H1 (cell line): ENCODE results near the gene USP12. TPM values are rescaled to one million over a fixed set of nuclear protein-coding genes. Genes with fewer than 3 reads are reported as not detected.

ENCODE experiments used
- CTCF ChIA-PET: fragments of 300-600 bp; sonication (Branson Sonifier 250); formaldehyde crosslinking; loops from one replicate; lab custom pipeline; 2021; ENCODE audit not compliant: partially characterized antibody; lab: Charles Lee
- POLR2A ChIA-PET: fragments of 300-600 bp; sonication (Branson Sonifier 250); formaldehyde crosslinking; loops from one replicate; lab custom pipeline; 2021; ENCODE audit warnings: inconsistent platforms; ENCODE audit not compliant: partially characterized antibody; lab: Charles Lee
- DNase-seq, 2 experiments: peaks; one replicate each; pipeline versions ENCODE4 v3.0.0 to v3.0.0-alpha.2; 2010 to 2022; ENCODE audit warnings: low spot score in 2 of 2, low read depth in 1 of 2, mixed read lengths in 1 of 2
- FAIRE-seq: peaks from 2 replicates; lab custom pipeline; 2011; peaks lifted over from hg19 to GRCh38; lab: Jason Lieb, UNC
- H2AFZ ChIP-seq: 2 replicates; pipeline ENCODE4 v1.8.1; 2012; ENCODE audit warnings: low read length, inconsistent platforms
- H2AK5ac ChIP-seq: 2 replicates; pipeline ENCODE4 v1.6.1; 2013; ENCODE audit warnings: low read depth, low read length
- H2BK120ac ChIP-seq: replicated peaks from 2 replicates; pipeline ENCODE3; 2013; ENCODE audit warnings: low read depth, low read length, inconsistent platforms
- H2BK12ac ChIP-seq: 2 replicates; pipeline ENCODE4 v1.6.1; 2013; ENCODE audit warnings: low read depth, low read length
- H2BK15ac ChIP-seq: 2 replicates; pipeline ENCODE4 v1.6.1; 2013; ENCODE audit warnings: low read length
- H2BK20ac ChIP-seq: 2 replicates; pipeline ENCODE4 v1.6.1; 2013; ENCODE audit warnings: low read length
- H2BK5ac ChIP-seq: 2 replicates; pipeline ENCODE4 v1.6.1; 2013; ENCODE audit warnings: low read depth, low read length
- H3K14ac ChIP-seq: 2 replicates; pipeline ENCODE4 v1.6.1; 2013; ENCODE audit warnings: inconsistent platforms; ENCODE audit not compliant: insufficient read length
- H3K18ac ChIP-seq: 2 replicates; pipeline ENCODE4 v1.6.1; 2013; ENCODE audit warnings: low read length; ENCODE audit errors: extremely low read depth
- H3K23ac ChIP-seq: 2 replicates; pipeline ENCODE4 v1.6.1; 2013; ENCODE audit warnings: inconsistent platforms; ENCODE audit not compliant: insufficient read length
- H3K23me2 ChIP-seq: 2 replicates; pipeline ENCODE4 v1.6.1; 2013; ENCODE audit warnings: low read depth, low read length
- H3K27ac ChIP-seq: 2 replicates; pipeline ENCODE4 v1.6.1; 2011; ENCODE audit warnings: low read depth, low read length, inconsistent platforms
- H3K27me3 ChIP-seq, 4 experiments: replicated peaks in 1 of 4; 1 replicate in 1 of 4; 2 replicates in 3 of 4; pipeline versions ENCODE4 v1.6.1 to v1.8.1; 2011 to 2013; ENCODE audit warnings: low read length in 3 of 4, mild to moderate bottlenecking in 3 of 4, inconsistent platforms in 2 of 4, mixed read lengths in 2 of 4, moderate library complexity in 1 of 4; ENCODE audit not compliant: control insufficient read depth in 3 of 4, insufficient read depth in 3 of 4; ENCODE audit errors: extremely low read depth in 1 of 4
- H3K36me3 ChIP-seq, 4 experiments: 2 replicates each; pipeline versions ENCODE4 v1.6.1 to v1.8.1; 2011 to 2013; ENCODE audit warnings: mild to moderate bottlenecking in 4 of 4, low read length in 3 of 4, moderate library complexity in 2 of 4, control low read depth in 1 of 4, inconsistent platforms in 1 of 4; ENCODE audit not compliant: insufficient read depth in 4 of 4, control insufficient read depth in 2 of 4
- H3K4ac ChIP-seq: replicated peaks from 2 replicates; pipeline ENCODE3; 2013; ENCODE audit warnings: low read length, low read depth, mixed read lengths, inconsistent platforms; ENCODE audit not compliant: insufficient read length
- H3K4me1 ChIP-seq, 4 experiments: replicated peaks in 1 of 4; 1 replicate in 1 of 4; 2 replicates in 3 of 4; pipeline versions ENCODE4 v1.6.1 to v1.8.1; 2011 to 2013; ENCODE audit warnings: low read length in 3 of 4, inconsistent platforms in 2 of 4, mixed read lengths in 1 of 4; ENCODE audit not compliant: insufficient read depth in 4 of 4, control insufficient read depth in 3 of 4
- H3K4me2 ChIP-seq, 2 experiments: 2 replicates each; pipeline versions ENCODE4 v1.6.1 to v1.8.1; 2011 to 2013; ENCODE audit warnings: low read depth in 2 of 2, low read length in 2 of 2, control low read depth in 1 of 2, inconsistent platforms in 1 of 2, mild to moderate bottlenecking in 1 of 2; ENCODE audit not compliant: insufficient read depth in 1 of 2
- H3K4me3 ChIP-seq, 4 experiments: fragments of 200-600, 300-600 bp in 1 of 4; sonication (generic), shearing (Covaris generic), sonication (Bioruptor Twin) in 1 of 4; 2 replicates each; pipeline versions ENCODE4 v1.5.1 to v1.8.1; 2011 to 2016; ENCODE audit warnings: low read length in 4 of 4, low read depth in 3 of 4, control low read depth in 2 of 4, inconsistent platforms in 2 of 4, mild to moderate bottlenecking in 2 of 4, mixed read lengths in 1 of 4, moderate library complexity in 1 of 4; ENCODE audit not compliant: insufficient read depth in 2 of 4; ENCODE audit errors: extremely low read depth in 1 of 4
- H3K56ac ChIP-seq: replicated peaks from 2 replicates; pipeline ENCODE3; 2013; ENCODE audit warnings: low read depth, mild to moderate bottlenecking, mixed read lengths, low read length, inconsistent platforms; ENCODE audit not compliant: insufficient read length
- H3K79me1 ChIP-seq: 2 replicates; pipeline ENCODE4 v1.6.1; 2013; ENCODE audit warnings: low read depth, low read length, control low read depth
- H3K79me2 ChIP-seq, 2 experiments: 2 replicates each; pipeline versions ENCODE4 v1.6.1 to v1.8.1; 2012 to 2013; ENCODE audit warnings: low read length in 2 of 2, mild to moderate bottlenecking in 2 of 2, inconsistent platforms in 1 of 2; ENCODE audit not compliant: insufficient read depth in 2 of 2, control insufficient read depth in 1 of 2
- H3K9ac ChIP-seq, 4 experiments: replicated peaks in 1 of 4; 1 replicate in 1 of 4; 2 replicates in 3 of 4; pipeline versions ENCODE4 v1.6.1 to v1.8.1; 2011 to 2013; ENCODE audit warnings: low read depth in 3 of 4, low read length in 3 of 4, control low read depth in 2 of 4, mild to moderate bottlenecking in 2 of 4, moderate library complexity in 2 of 4, inconsistent platforms in 1 of 4; ENCODE audit errors: extremely low read depth in 1 of 4
- H3K9me3 ChIP-seq, 2 experiments: 2 replicates each; pipeline versions ENCODE4 v1.6.1 to v1.8.1; 2012 to 2013; ENCODE audit warnings: mild to moderate bottlenecking in 2 of 2, moderate library complexity in 2 of 2, control low read depth in 1 of 2, inconsistent platforms in 1 of 2, low read depth in 1 of 2, low read length in 1 of 2, mixed read lengths in 1 of 2; ENCODE audit not compliant: insufficient read depth in 2 of 2
- H4K20me1 ChIP-seq, 2 experiments: replicated peaks in 1 of 2; 2 replicates each; pipeline versions ENCODE3 to v1.8.1; 2011 to 2013; ENCODE audit warnings: inconsistent platforms in 2 of 2, low read length in 2 of 2, mild to moderate bottlenecking in 1 of 2; ENCODE audit not compliant: insufficient read depth in 2 of 2, control insufficient read depth in 1 of 2
- H4K5ac ChIP-seq: 2 replicates; pipeline ENCODE4 v1.6.1; 2013; ENCODE audit warnings: low read length, low read depth, mixed read lengths, inconsistent platforms; ENCODE audit not compliant: insufficient read length
- H4K8ac ChIP-seq: 2 replicates; pipeline ENCODE4 v1.8.0; 2013; ENCODE audit warnings: mild to moderate bottlenecking, moderate library complexity, low read length, inconsistent platforms; ENCODE audit not compliant: insufficient read depth; ENCODE audit errors: extremely low read depth
- H4K91ac ChIP-seq: replicated peaks from 2 replicates; pipeline ENCODE3; 2013; ENCODE audit warnings: low read length, mixed read lengths, inconsistent platforms; ENCODE audit not compliant: insufficient read length
- CHD1 ChIP-seq: IDR thresholded peaks from 2 replicates; pipeline ENCODE4 v1.6.1; 2012; ENCODE audit warnings: low read depth, low read length, improper control_type of control experiment
- CREB1 ChIP-seq: IDR thresholded peaks from 2 replicates; pipeline ENCODE4 v1.6.1; 2012; ENCODE audit warnings: inconsistent platforms
- EZH2 ChIP-seq: fragments of 200-600 bp; sonication (generic); IDR thresholded peaks from 2 replicates; pipeline ENCODE4 v1.7.1; 2012; ENCODE audit warnings: low read depth, mild to moderate bottlenecking, moderate library complexity, low read length, inconsistent platforms; ENCODE audit not compliant: severe bottlenecking
- KDM5A ChIP-seq: fragments of 200-600 bp; IDR thresholded peaks from 2 replicates; pipeline ENCODE4 v1.7.1; 2012; ENCODE audit warnings: mild to moderate bottlenecking, low read length, inconsistent platforms, mixed read lengths
- RFX5 ChIP-seq: IDR thresholded peaks from 2 replicates; pipeline ENCODE4 v1.6.1; 2011; ENCODE audit warnings: low read depth, low read length, improper control_type of control experiment, borderline replicate concordance
- SIN3A ChIP-seq, 2 experiments: IDR thresholded peaks in 1 of 2; conservative IDR thresholded peaks in 1 of 2; 2 replicates each; pipeline ENCODE4 v1.6.1; 2011 to 2012; ENCODE audit warnings: low read length in 2 of 2, improper control_type of control experiment in 1 of 2, low read depth in 1 of 2, mild to moderate bottlenecking in 1 of 2
- SIX5 ChIP-seq: IDR thresholded peaks from 2 replicates; pipeline ENCODE4 v1.6.1; 2011; ENCODE audit warnings: mild to moderate bottlenecking, low read depth, low read length
- WGBS, 2 experiments: shearing (Covaris generic) in 1 of 2; methylation state at CpG; one replicate each; pipeline versions ENCODE4 v1.1.6 to v1.1.7; 2013 to 2015; ENCODE audit warnings: low lambda C conversion rate in 2 of 2, mixed read lengths in 2 of 2, inconsistent platforms in 1 of 2, low coverage in 1 of 2, missing lambda C conversion rate in 1 of 2; ENCODE audit not compliant: insufficient replicate concordance in 2 of 2, insufficient coverage in 1 of 2, insufficient read length in 1 of 2; ENCODE audit errors: extremely low coverage in 1 of 2, missing lambda C conversion rate in 1 of 2; 5-methylcytosine and 5-hydroxymethylcytosine counted together
- polyA plus RNA-seq, 7 experiments: library from polyadenylated mRNA; depleted of rRNA in 3 of 7; stranded (reverse) in 5 of 7; unstranded in 2 of 7; fragments of >200 nt in 5 of 7; fragments of 200-250 nt in 2 of 7; gene quantifications; 1 replicate in 5 of 7; 2 replicates in 1 of 7; 4 replicates in 1 of 7; pipeline versions ENCODE4 v1.2.1 to v1.2.3, GENCODE V29; 2011 to 2013; ENCODE audit warnings: missing spikeins in 2 of 7, mixed read lengths in 2 of 7
- total RNA-seq: library from RNA; stranded (reverse); fragmentation: NEBNext Ultra II Directional; extraction: Animal tissue kit (Norgen Biotek cat#: 25700); gene quantifications from 2 replicates; pipeline ENCODE4 v1.2.1, GENCODE V29; 2021

The USP12 gene
- total and polyA plus RNA-seq, 2 of the 8 experiments (the other 6 are each of a cell fraction or from before 2014, with no cell fraction given): 4.0 to 30.0 TPM

DNA sequence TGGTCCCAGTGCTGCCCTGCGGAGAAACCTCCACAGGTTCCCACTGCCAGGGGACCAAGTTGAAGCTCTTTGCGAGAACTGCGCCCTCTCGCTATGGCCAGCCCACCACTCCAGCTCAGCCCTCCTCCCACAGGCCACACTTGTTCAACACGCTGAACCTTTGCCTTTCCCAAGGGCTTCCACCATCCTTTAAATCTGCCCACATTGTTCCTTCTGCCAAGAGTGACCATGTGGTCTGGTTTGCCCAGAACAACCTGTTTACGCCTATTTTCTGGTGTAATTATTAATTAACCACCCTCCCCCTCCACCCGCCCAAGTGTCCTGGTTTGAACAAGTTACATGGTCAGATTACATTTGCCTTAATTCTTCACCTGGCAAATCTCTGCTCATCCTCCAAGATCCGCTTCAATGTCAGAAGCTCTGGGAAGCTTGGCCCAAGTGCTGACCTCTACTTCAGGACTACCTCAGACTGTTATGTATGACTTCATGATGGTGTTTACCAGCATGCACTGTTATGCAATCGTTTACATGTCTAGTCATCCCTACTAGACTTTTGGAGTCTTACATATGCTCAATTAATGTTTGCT lies 12.0 kb upstream of the USP12 start:
- Histone ChIP-seq H4K8ac (no peak overlapping the region), H3K79me1 (no peaks in the 10 kb centered on the region), H3K27me3 (no peaks in the 10 kb centered on the region), H3K14ac (no peak overlapping the region), H3K18ac (no peak overlapping the region), H3K56ac (no peak overlapping the region), H4K91ac (no peak overlapping the region), H2BK15ac (0 out of 2 replicates have a peak overlapping the region, but pooled peaks have one; percentile 9), H3K23ac (no peak overlapping the region), H3K36me3 (no peaks in the 10 kb centered on the region), H3K4me3 (no peak overlapping the region), H3K4me1 (no peaks in the 10 kb centered on the region), H2BK5ac (no peak overlapping the region), H4K5ac (no peak overlapping the region), H3K9me3 (no peaks in the 10 kb centered on the region), H2BK12ac (no peak overlapping the region), H3K23me2 (no peaks in the 10 kb centered on the region), H4K20me1 (no peaks in the 10 kb centered on the region), H3K9ac (no peak overlapping the region), H3K4ac (no peak overlapping the region), H3K27ac (no peak overlapping the region), H2AK5ac (no peak overlapping the region), H3K79me2 (no peaks in the 10 kb centered on the region), H2BK20ac (no peak overlapping the region), H3K4me2 (no peak overlapping the region), H2BK120ac (no peak overlapping the region), H2AFZ (peak overlapping the region; percentile 39; the same call in 1 of the 2 replicates)
- 84% methylated on average over 9 of the region's 9 CpGs; no CpG with 5 or more reads in 1 of the 2 experiments for WGBS, 2 experiments
- DNase-seq (no peak), FAIRE-seq (no peak)
- ChIA-PET CTCF (interaction anchor here (0.6 to 1.5 kb wide), 4 partner anchors 87 to 322 kb away, joined by 3 to 4 read pairs (median 3); partner anchors contain the start of gene RASL11A), POLR2A (interaction anchor here (1.3 kb wide), 2 partner anchors 9 to 67 kb away, joined by 3 to 5 read pairs; partner anchors contain the start of gene RPL21)
- no peak for TF ChIP-seq SIN3A (conservative IDR thresholded peaks at IDR 0.05 in 1 of 2, IDR thresholded peaks at IDR 0.05 in 1 of 2; ENCODE audit: low read depth in 1 of 2, low read length in 2 of 2)
- no peak for TF ChIP-seq EZH2
- no peak for TF ChIP-seq SIX5
- TF ChIP-seq RFX5: no peak
- no peak for TF ChIP-seq CHD1
- no peak for TF ChIP-seq KDM5A
- TF ChIP-seq CREB1: no peak
